GM21619 (cell line): Measurements from ENCODE around the gene HOXD13.

Source experiments
- ATAC-seq: cut with Tn5 transposase; IDR thresholded peaks from one replicate; pipeline ENCODE4 v1.9.1; 2021; ENCODE audit not compliant: unreplicated experiment

Gene HOXD13

GRCh38 chr2:176092270-176093144 is at the start of gene HOXD13:
Gene HOXD13 (plus strand): TSS chr2:176092721. CDS start chr2:176092891, 170 bp downstream.
- ATAC-seq, result no peak

- ATAC-seq, result no peak
Measured at GRCh38 chr2:176056406-176056805, 36.1 kb upstream of the HOXD13 start.

GRCh38 chr2:176063958-176064357 is 28.6 kb upstream of the HOXD13 start:
- no peak for ATAC-seq

- no peak for ATAC-seq
Measured at GRCh38 chr2:176066645-176067588, 25.6 kb upstream of the HOXD13 start.

GRCh38 chr2:176067589-176068418 is 24.7 kb upstream of the HOXD13 start:
- no peak for ATAC-seq

- no peak for ATAC-seq
Measured at GRCh38 chr2:176068419-176068832, 24.1 kb upstream of the HOXD13 start.

- no peak for ATAC-seq
Measured at GRCh38 chr2:176071330-176072291, 20.9 kb upstream of the HOXD13 start.

- no peak for ATAC-seq
Measured at GRCh38 chr2:176072292-176072669, 20.2 kb upstream of the HOXD13 start.

- no peak for ATAC-seq
Measured at GRCh38 chr2:176072951-176073904, 19.3 kb upstream of the HOXD13 start.

- no peak for ATAC-seq
Measured at GRCh38 chr2:176074919-176075425, 17.5 kb upstream of the HOXD13 start.

- ATAC-seq, result no peak
Measured at GRCh38 chr2:176075481-176075880, 17.0 kb upstream of the HOXD13 start.

GRCh38 chr2:176076063-176076462 is 16.5 kb upstream of the HOXD13 start:
- ATAC-seq, result no peak

GRCh38 chr2:176076796-176077195 is 15.7 kb upstream of the HOXD13 start:
- ATAC-seq, result no peak

- ATAC-seq, result no peak
Measured at GRCh38 chr2:176078541-176079284, 13.8 kb upstream of the HOXD13 start.

GRCh38 chr2:176079285-176079830 is 13.2 kb upstream of the HOXD13 start:
- ATAC-seq, result no peak

GRCh38 chr2:176079831-176080539 is 12.5 kb upstream of the HOXD13 start:
- no peak for ATAC-seq
